Measurements from ENCODE around the gene TWNK. TPM values are rescaled to one million over a fixed set of nuclear protein-coding genes. Genes with fewer than 3 reads are reported as not detected.

Gene TWNK
- total and polyA plus RNA-seq, 7 donors = 11.0 to 29.0 (median 20.0) TPM

DNA sequence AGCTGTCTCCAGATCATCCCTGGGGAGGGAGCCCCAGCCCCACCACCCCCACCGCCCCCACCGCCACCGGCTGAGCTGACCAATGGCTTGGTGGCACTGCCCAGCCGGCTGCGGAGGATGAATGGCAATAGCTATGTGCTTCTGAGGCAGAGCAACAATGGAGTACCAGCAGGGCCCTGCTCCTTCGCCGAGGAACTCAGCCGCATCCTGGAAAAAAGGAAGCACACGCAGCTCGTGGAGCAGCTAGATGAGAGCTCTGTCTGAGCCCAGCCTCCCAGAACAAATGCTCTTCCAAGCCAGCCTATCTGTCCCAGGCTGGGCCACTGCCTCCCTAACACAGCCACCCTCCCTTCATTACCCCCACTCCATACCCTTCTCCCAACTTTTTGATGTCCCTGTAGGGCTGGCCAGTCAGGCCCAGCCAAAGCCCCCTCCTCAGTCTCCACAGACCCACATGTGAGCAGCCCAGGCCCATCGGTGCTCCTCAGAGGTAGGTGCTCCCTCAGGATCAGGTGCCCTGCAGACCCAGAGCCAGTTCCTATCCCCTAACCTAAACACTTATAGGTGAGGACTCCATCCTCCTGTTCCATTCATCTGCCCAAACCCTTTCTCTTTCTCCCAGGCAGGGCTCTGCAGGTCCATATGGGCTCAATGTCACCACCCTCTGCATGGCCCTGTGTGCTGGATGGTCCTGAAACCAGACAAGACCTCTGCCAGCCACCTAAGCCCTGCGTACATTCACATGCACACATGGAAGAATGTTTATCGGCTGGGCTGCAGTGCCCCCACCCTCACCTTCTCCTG, 3.3 kb upstream of the TWNK start:
- Histone ChIP-seq H3K36me3 (ENCODE audit: insufficient read depth in 1 of 2, low read depth in 1 of 2) (peaks cover 0 to 74% of the 10 kb centered on the region in 2 donors), H3K9me3 (no peaks in the 10 kb centered on the region), H3K4me3 (no peak overlapping the region), H3K27me3 (ENCODE audit: insufficient read depth in 3 of 3, low read length in 2 of 3) (no peaks in the 10 kb centered on the region), H3K27ac (no peak overlapping the region), H3K4me1 (peaks cover 20% of the 10 kb centered on the region)
- ATAC-seq (no peak), DNase-seq (peak in 1 of 2 donors; percentile 28)
- WGBS, 3 donors = 68 to 81% (median 80%) methylated on average over 13 of the region's 13 CpGs
- intact Hi-C loops (cut with DNase I) = no loop called here
- no peak for TF ChIP-seq CTCF (IDR thresholded peaks at IDR 0.05)

- TF ChIP-seq CTCF (IDR thresholded peaks at IDR 0.05) = no peak
- DNase-seq (peak in 1 of 2 donors; percentile 31), ATAC-seq (no peak)
- no peaks in the 10 kb centered on the region for H3K27me3 ChIP-seq (ENCODE audit: insufficient read depth in 3 of 3, low read length in 2 of 3)
- H3K27ac ChIP-seq = no peak overlapping the region
- H3K4me3 ChIP-seq = no peak overlapping the region
- H3K4me1 ChIP-seq = peaks cover 24% of the 10 kb centered on the region
- WGBS, 3 donors = 61 to 79% (median 62%) methylated on average over 2 of the region's 2 CpGs
- intact Hi-C loops (cut with DNase I) = no loop called here
- no peaks in the 10 kb centered on the region for H3K9me3 ChIP-seq
- H3K36me3 ChIP-seq (ENCODE audit: insufficient read depth in 1 of 2, low read depth in 1 of 2) = peaks cover 0 to 74% of the 10 kb centered on the region in 2 donors
These were observed 2.6 kb upstream of the TWNK start for GRCh38 chr10:100984672-100985177.

GRCh38 chr10:100985336-100985735, 2.0 kb upstream of the TWNK start:
- H3K27ac ChIP-seq = no peak overlapping the region

DNA sequence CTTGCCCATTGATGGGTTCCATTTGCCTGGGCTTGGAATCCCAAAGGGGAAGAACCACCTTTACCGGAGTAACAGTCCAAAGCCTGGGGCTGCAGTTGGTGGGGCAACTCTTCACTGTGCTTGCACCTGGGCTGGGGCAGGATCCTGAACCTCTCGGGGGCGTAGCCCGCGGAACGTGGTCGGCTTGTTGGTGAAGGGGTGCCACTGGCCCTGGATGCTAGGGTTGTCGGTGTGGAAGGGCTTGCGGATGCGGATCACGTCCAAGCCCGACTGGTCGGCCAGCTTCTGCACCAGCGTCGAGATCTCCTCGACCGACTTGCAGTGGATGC, 756 bp upstream of the TWNK start:
- Histone ChIP-seq H3K9me3 (no peaks in the 10 kb centered on the region), H3K4me3 (peak overlapping the region; percentile 76), H3K27me3 (ENCODE audit: insufficient read depth in 3 of 3, low read length in 2 of 3) (no peaks in the 10 kb centered on the region), H3K4me1 (peaks cover 31% of the 10 kb centered on the region), H3K36me3 (ENCODE audit: insufficient read depth in 1 of 2, low read depth in 1 of 2) (peaks cover 0 to 74% of the 10 kb centered on the region in 2 donors), H3K27ac (peak overlapping the region; percentile 80)
- TF ChIP-seq CTCF (IDR thresholded peaks at IDR 0.05) = no peak
- intact Hi-C loops (cut with DNase I) = no loop called here
- 17 to 20% (median 18%) methylated on average over 15 to 17 of the region's 17 CpGs for WGBS, 3 donors
- ATAC-seq (no peak), DNase-seq (peak in 1 of 2 donors; percentile 53)

More at GRCh38 chr10:100985336-100985735, 2.0 kb upstream of the TWNK start:
- H3K4me3 ChIP-seq = no peak overlapping the region
- intact Hi-C loops (cut with DNase I) = no loop called here
- ATAC-seq = no peak
- WGBS, 3 donors = 52 to 67% (median 60%) methylated on average over 5 of the region's 5 CpGs
- peaks cover 0 to 74% of the 10 kb centered on the region in 2 donors for H3K36me3 ChIP-seq (ENCODE audit: insufficient read depth in 1 of 2, low read depth in 1 of 2)
- no peaks in the 10 kb centered on the region for H3K27me3 ChIP-seq (ENCODE audit: insufficient read depth in 3 of 3, low read length in 2 of 3)
- peak in 1 of 2 donors; percentile 26 for DNase-seq
- TF ChIP-seq CTCF (IDR thresholded peaks at IDR 0.05) = no peak
- H3K9me3 ChIP-seq = no peaks in the 10 kb centered on the region
- peaks cover 30% of the 10 kb centered on the region for H3K4me1 ChIP-seq

Measured in psoas muscle (tissue), 8 donors.